ENCODE data around the gene TRPV6. TPM values are rescaled to one million over a fixed set of nuclear protein-coding genes. Genes with fewer than 3 reads are reported as not detected.

Gene TRPV6
- total and polyA plus RNA-seq, 9 donors: 0.03 to 9.7 (median 0.51) TPM; not detected in 4

- no peaks in the 10 kb centered on the region for H3K27me3 ChIP-seq
- intact Hi-C loops (cut with DNase I): no loop called here
- H3K9me3 ChIP-seq: no peaks in the 10 kb centered on the region
- no peak overlapping the region for H3K4me3 ChIP-seq
- no peaks in the 10 kb centered on the region for H3K36me3 ChIP-seq
- 74 to 80% (median 74%) methylated on average over 18 of the region's 18 CpGs for WGBS, 3 donors
- peak in 1 of 5 donors; percentile 42 for DNase-seq
- TF ChIP-seq EP300 (IDR thresholded peaks at IDR 0.05): no peak
- TF ChIP-seq POLR2A (IDR thresholded peaks at IDR 0.05): no peak
- peak in 2 of 3 donors; percentile 19 to 39 for TF ChIP-seq CTCF (IDR thresholded peaks at IDR 0.05)
- no peak overlapping the region for H3K27ac ChIP-seq
- no peaks in the 10 kb centered on the region for H3K4me1 ChIP-seq (ENCODE audit: insufficient read depth)
These were observed 19.0 kb downstream of the TRPV6 start for GRCh38 chr7:142866361-142867096.

GRCh38 chr7:142865766-142866165 is 19.8 kb downstream of the TRPV6 start:
- Histone ChIP-seq H3K36me3 (no peaks in the 10 kb centered on the region), H3K9me3 (no peaks in the 10 kb centered on the region), H3K27ac (no peak overlapping the region), H3K27me3 (no peaks in the 10 kb centered on the region), H3K4me3 (no peak overlapping the region), H3K4me1 (ENCODE audit: insufficient read depth) (no peaks in the 10 kb centered on the region)
- DNase-seq: no peak
- intact Hi-C loops (cut with DNase I): no loop called here
- WGBS, 3 donors: 63 to 76% (median 75%) methylated on average over 13 of the region's 13 CpGs
- TF ChIP-seq CTCF (IDR thresholded peaks at IDR 0.05): no peak

GRCh38 chr7:142864980-142865747 is 20.4 kb downstream of the TRPV6 start:
- intact Hi-C loops (cut with DNase I): no loop called here
- Histone ChIP-seq H3K27me3 (no peaks in the 10 kb centered on the region), H3K4me1 (ENCODE audit: insufficient read depth) (no peaks in the 10 kb centered on the region), H3K9me3 (no peaks in the 10 kb centered on the region), H3K4me3 (no peak overlapping the region), H3K36me3 (no peaks in the 10 kb centered on the region), H3K27ac (no peak overlapping the region)
- TF ChIP-seq POLR2A (IDR thresholded peaks at IDR 0.05): no peak
- TF ChIP-seq CTCF (IDR thresholded peaks at IDR 0.05): no peak
- WGBS, 3 donors: 77 to 86% (median 85%) methylated on average over 14 of the region's 14 CpGs
- DNase-seq: no peak

- DNase-seq: no peak
- intact Hi-C loops (cut with DNase I): no loop called here
- no peak for TF ChIP-seq EP300 (IDR thresholded peaks at IDR 0.05)
- no peak for TF ChIP-seq CTCF (IDR thresholded peaks at IDR 0.05)
- no peak for TF ChIP-seq POLR2A (IDR thresholded peaks at IDR 0.05)
These were observed 21.5 kb downstream of the TRPV6 start for GRCh38 chr7:142863891-142864685.

More at GRCh38 chr7:142863891-142864685, 21.5 kb downstream of the TRPV6 start:
- 87 to 92% (median 88%) methylated on average over 27 to 37 of the region's 37 CpGs for WGBS, 3 donors
- H3K27ac ChIP-seq: no peak overlapping the region
- H3K4me1 ChIP-seq (ENCODE audit: insufficient read depth): no peaks in the 10 kb centered on the region
- no peak overlapping the region for H3K4me3 ChIP-seq
- H3K36me3 ChIP-seq: no peaks in the 10 kb centered on the region
- H3K9me3 ChIP-seq: no peaks in the 10 kb centered on the region
- no peaks in the 10 kb centered on the region for H3K27me3 ChIP-seq

Measured in ovary (tissue), 9 donors.